Inflammatory macrophage treated with lipopolysaccharide for 1 hour (primary cell): Measurements from ENCODE around the gene PDGFA.

ENCODE experiments used
- DNase-seq, 2 donors: peaks; one replicate each; pipeline ENCODE4 v3.0.0-alpha.2; 2020 to 2022

PDGFA gene

GRCh38 chr7:534075-534474 is 14.4 kb upstream of the PDGFA start:
- DNase-seq = no peak

GRCh38 chr7:533266-533665 is 13.6 kb upstream of the PDGFA start:
- DNase-seq = no peak

- no peak for DNase-seq
These were observed 12.9 kb upstream of the PDGFA start for GRCh38 chr7:532379-533143.

DNA sequence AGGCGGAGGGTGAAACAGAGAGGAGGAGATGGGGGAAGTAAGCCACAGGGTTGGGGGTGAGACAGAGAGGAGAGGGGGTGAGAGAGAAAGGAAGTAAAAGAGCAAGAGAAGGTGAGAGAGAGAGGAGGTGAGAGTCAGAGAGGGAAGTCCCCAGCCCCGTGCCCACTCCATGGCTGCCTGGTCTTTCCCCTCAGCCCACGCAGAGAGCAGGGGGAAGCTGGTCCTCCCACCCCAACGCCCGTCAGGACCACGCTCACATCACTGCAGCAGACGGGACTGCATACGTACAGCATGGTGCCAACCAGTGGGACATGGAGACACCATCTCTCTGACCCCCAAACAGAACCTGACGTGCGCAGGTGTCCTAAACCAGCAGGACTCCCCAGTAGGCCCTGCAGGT is 12.1 kb upstream of the PDGFA start:
- peak in 1 of 2 donors; percentile 27 for DNase-seq

DNA sequence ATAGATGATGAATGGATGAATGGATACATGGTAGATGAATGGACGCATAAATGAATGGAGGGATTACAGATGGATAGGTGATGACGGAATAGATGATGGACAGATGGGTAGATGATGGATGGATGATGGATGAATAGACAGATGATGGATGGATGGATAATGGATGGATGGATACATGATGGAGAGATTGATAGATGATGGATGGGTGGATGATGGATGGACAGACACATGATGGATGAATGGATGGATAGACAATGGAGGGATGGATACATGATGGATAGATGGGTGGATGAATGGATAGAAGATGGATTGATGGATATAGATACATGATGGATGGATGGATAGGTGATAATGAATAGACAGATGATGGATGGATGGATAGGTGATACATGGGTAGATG is 8.8 kb upstream of the PDGFA start:
- no peak for DNase-seq

DNA sequence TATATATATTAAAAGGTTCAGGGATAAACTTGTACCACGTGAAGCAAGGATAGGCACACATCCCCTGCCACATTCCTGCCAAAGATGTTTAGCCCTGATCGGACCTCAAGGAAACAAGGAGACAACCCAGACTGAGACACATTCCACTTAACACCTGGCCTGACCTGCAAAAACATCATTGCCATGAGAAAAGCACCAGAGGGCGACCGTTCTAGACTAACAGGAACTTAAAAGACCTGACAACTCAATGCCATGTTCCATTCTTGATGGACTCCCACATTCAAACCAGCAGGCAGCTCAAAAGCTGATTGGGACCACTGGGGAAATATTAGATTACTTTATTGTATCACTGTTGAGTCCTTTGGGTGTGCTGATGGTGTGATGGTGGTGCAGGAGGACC is 8.1 kb upstream of the PDGFA start:
- no peak for DNase-seq

DNA sequence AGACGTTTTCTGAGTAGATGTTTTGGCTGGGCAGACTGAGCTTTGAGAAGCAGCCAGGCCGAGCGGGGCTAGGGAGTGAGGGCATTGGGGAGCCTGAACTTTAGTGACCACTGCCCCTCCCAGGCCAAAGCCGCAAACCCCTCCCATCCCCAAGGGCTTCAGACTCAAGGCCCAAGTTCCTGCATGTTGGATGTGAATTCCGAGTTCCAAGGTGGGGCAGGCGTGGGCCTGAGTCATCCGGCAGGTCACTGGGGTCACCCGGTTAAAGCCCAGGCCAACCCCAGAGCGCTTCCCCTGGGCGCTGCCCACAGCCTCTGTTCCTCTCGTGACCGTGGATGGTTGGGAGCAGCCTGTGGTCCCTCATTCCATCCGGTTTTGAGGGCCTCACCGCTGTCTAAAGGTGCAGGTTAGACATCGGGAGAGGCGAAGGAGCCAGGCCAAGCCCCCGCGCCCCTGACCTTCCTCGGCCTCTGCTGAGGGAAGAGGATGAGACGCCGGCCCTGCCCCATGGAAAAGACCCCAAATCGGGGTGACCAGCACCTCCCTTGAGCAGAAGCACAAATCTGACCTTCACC is 6.9 kb upstream of the PDGFA start:
- no peak for DNase-seq

DNA sequence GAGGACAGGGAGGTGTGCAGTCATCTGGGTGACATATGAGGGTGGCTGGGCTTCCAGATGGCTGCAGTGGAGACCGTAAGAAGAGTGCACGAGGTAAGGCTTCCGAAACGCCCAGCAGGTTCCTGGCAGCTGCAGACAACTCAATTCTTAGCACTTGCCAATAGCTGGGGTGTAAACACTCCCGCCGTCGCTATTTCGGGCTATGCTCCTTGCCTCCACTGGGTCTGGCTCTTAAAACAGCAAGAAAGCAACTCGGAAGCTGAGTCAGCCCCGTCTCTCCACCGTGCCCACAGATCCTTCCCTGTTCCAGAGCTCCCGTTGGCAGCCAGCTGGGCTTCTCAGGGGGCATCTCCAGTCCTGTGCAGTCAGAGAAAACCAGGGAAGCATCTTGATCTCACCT is 6.1 kb upstream of the PDGFA start:
- no peak for DNase-seq

- DNase-seq = no peak
These were observed 5.2 kb upstream of the PDGFA start for GRCh38 chr7:524800-525199.

GRCh38 chr7:523347-524336 is 4.0 kb upstream of the PDGFA start:
- no peak for DNase-seq

- no peak for DNase-seq
These were observed 3.3 kb upstream of the PDGFA start for GRCh38 chr7:522951-523314.

- DNase-seq = peak; percentile 28 to 37
These were observed 2.7 kb upstream of the PDGFA start for GRCh38 chr7:522071-522950.

DNA sequence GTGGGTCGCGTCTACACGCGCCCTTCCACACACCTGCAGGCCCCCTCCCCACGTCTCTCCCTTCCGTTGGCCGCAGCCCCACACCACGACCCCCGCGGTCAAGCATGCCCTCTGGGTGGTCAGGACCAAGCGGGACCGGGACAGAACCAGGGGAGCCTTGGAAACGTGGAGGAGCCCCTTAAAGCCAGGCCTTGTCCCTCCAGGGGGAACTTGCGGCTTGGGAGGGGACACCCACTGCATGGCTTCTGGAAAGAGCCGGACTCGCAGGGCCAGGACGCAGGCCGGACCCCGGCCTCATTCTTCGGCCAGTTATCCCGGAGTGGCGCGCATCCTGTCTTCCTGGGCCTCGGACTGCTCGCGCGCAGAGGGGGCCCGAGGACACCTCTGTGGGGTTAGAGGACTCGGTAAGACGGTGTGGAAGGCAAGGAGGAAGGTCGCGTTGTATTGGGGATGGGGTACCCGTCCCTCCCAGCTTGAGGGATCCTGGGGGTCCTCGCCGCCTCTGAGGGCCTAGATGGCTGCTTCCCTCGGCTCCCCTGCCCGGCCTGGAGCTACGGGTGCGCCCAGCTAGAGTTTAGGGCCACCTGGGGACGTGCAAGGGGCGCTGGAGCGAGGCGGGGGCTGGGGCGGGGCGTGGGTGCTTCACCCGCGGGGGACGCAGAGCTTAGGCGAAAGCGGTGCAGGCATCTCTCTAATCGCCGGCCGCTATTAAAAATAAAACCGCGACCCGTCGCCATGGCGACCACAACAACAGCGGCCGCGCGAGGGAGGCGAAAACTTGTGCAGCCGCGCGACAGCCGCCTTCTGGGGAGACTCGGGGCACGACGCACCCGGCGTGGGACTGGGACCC is 1.8 kb upstream of the PDGFA start:
- DNase-seq = peak in 1 of 2 donors; percentile 3

DNA sequence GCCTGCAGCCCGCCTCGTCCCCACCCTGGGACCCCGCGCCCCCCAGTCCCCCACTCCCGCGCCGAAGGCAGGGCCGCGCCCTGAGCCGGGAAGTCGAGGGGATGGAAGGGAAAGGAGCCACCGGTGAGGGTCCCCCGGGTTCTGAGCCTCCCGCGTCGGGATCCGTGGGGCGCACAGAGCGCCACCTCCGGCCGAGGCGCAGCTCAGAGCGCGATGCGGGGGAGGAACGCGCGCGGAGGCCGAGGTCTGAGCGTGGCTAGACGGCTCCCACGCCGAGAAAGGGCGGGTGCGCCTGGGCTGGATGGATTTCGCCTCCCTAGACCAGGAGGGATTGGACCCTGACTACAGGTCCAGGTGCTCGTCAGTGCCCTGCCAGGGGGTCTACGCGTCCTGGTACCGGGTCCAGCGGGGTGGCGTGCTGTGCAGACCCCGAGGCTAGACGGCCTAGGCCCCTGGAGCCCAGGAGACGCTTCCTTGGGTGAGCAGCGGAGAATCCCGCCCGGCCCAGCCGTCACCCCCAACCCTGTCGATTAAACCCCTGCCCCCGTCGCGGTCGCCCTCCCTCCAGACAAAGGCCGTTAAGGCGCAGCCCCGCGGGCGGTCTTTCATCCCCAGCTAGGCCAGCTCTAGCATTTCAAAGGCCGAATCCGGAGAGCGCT is 986 bp upstream of the PDGFA start:
- no peak for DNase-seq

- DNase-seq = peak; percentile 4 to 21
These were observed 789 bp downstream of the PDGFA start for GRCh38 chr7:518630-519483.

DNA sequence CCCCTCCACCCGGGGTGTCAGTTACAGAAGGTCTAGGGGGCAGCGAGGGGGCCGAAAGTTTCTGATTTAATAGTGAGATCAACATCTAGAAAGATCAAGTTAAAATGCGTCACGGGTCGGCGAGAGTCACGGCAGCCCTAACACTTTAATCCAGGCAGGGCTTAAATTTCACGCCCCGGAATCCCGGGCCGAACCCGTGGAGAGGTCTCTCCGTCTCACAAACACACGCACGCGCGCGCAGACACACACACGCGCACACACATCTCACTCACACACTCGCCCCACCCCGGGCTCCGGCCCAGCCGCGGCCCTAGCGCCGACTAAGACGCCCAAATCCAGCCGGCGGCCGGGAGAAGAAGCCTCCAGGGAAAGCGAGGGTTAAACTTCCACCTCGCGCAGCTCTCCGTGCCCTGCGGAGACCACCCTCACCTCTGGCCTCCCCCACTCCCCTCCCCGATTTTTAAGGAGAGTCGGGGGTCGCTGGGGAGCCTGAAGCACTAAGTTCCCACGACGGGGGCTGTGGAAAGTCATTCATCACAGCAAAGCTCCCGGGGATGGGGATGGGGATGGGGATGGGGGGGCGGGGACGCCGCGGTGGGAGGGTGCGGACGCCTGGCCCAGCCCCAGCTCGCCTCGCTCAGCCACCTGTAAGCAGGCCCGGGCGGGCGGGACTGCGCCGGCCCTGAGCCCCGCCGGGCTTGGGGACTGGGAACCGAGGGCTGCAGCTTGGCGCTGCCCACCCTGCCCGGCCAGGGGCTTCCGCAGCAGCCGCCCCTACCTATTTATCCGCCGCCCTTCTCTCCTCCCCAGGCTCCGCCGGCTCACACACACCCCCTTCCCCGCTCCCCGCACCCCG is 1.6 kb downstream of the PDGFA start:
- no peak for DNase-seq

- peak; percentile 28 to 30 for DNase-seq
These were observed 2.8 kb downstream of the PDGFA start for GRCh38 chr7:516606-517456.

- no peak for DNase-seq
These were observed 3.4 kb downstream of the PDGFA start for GRCh38 chr7:516216-516605.
